ENCODE results near the gene MAL.

The MAL gene

DNA sequence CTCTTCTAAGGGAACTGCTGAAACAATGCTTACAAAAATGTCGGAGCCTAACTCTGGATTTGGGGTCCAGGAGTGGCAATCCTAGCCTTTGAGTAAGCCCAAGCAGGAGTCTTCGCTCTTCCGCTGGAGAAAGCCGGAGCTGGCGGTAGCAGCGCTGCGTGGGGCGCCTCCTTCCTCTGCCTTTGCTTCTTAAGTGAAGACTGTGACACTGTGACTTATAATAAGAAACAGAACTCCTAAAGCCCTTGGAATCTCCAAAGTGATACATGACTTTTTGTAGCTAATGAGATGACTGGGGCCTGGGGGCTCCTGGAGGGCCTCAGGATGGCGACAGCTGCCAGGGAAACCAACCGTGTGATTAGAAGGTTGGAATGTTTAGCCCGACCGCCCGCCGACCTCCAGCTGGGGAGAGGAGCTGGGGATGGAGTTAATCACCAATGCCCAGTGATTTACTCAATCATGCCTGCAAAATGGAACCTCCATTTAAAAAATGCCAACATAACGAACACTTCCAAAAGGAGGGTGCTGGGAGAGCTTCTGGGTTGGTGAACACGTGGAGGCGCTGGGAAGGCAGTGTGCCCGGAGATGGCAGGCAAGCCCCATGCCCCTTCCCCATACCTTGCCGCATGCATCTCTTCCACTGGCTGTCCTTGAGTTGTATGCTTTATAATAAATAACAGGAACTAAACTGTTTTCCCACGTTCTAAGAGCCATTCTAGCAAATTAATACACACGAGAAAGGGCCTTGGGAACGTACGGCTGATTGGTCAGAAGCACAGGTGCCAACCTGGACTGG, 29.0 kb upstream of the MAL start:
- no peak for DNase-seq

GRCh38 chr2:94997981-94998930, 27.3 kb upstream of the MAL start:
- no peak for DNase-seq

- no peak for DNase-seq
Measured at GRCh38 chr2:94999431-94999883, 26.1 kb upstream of the MAL start.

GRCh38 chr2:95001051-95001562, 24.4 kb upstream of the MAL start:
- no peak for DNase-seq

DNA sequence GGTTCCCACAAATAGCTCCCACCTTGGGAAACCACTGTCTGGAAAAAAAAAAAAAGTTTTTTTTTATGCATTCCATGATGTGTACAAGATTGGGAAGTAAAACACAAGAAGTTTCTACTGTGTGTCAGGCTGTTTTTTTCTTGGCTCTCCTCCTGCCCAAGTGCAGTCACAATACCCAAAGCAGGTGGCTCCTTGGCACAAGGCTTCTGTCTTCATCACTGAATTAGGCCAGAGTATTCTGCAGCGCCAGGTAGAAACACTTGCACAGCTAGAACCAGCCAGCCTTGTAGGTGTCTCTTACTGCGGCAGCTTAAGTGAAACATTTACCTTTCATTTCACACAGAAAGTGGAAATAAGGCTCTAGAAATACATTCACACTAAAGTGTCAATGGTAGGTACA, 23.8 kb upstream of the MAL start:
- no peak for DNase-seq

DNA sequence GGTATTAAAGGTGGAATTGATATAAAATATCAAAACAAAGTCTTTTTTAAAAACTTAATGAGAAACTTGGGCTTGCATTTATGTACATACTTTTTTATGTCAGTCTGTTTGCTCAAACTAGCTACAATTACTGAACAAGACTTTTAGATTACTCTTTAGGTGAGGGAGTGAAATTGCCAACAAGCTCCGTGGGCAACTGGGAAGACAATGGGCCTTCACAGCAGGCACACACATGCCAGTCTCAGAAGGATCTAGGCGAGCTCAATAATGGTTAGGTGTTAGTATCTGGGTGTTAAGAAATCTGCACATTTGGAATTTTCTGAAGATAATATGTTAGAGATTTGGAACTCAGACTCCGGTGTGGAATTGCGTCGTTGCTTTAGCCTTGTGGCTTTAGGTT, 23.0 kb upstream of the MAL start:
- no peak for DNase-seq

DNA sequence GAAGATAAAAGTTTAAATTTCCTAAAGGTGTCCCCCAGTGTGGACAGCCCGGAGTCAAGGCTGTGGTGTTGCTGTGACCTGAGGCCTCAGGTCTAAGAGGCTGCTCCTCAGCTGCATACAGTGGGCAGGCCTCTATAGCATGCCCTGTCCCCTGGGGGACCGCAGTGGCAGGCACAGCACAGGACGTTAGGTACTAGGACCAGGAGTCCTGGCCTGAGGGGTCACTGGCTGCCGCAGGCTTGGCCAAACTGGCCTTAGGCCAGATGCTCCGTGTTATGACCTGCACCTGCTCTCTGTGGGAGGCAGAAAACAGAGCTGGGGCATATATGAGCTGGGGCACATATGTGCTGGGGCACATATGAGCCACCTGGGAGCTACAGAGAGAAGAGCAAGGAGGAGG, 21.2 kb upstream of the MAL start:
- no peak for DNase-seq

- no peak for DNase-seq
Measured at GRCh38 chr2:95004711-95005110, 20.8 kb upstream of the MAL start.

DNA sequence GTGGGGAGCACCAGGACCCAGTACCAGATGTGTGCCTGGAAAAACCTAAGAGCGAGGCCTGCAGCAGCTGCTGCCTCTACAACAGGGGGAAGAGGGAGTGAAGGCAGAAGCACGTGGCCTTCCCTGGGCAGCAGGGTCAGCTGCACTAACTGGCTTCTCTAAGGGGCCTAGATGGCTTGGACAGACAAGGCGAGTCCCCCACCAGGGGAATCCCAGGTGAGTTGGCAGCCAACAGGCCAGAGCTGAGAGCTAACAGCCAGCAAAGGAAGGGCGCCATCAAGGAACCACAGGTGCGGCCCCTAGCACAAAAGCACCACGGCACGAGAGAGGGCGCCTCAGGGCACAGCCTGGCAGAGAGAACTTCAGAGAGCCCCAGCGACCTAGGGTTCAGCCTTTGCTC, 19.8 kb upstream of the MAL start:
- no peak for DNase-seq

DNA sequence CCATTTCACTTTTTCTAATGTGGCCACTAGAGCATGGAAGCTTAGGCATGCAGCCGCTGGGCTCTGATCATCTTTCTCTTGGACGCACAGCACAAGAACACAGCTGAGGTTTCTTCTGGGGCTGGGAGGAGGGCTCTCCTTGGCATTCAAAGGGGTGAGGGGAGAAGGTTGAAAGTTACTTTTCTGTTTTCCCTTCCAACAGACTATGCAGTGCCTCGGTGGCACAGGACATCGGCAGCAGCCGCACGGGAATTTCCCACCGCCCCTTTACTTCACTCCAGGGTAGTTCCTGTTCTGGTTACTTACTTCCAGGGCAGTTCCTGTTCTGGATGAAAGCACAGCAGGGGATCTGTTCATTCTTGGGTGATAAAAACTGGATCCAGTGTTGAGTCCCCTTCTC, 18.9 kb upstream of the MAL start:
- no peak for DNase-seq

DNA sequence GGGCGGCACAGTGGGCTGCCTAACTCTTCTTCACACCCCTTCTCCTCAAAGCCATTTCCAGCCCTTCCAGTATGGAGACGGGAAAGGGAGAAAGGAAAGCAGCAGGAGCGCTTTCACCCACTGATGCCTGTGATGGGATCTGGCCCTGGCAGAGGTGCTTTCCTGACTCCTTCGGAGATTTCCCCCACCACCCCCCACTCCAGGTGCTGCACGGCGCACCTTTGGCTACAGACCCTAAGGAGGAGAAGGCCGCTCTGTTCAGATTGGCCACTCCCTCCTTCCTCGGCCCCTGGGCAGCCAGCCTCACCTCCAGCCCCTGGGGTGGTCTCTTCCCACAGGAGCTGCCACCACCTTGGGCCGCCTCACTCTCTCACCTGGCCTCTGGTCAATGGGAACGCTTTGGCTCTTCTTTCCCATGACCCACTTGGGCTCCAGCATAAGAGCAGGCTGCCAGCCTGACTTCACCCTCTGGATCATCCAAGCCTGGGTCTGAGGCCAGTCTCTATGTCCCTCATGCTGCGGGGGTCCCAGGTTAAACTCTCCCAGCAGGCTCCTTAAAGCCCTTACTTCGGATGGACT, 18.4 kb upstream of the MAL start:
- no peak for DNase-seq

DNA sequence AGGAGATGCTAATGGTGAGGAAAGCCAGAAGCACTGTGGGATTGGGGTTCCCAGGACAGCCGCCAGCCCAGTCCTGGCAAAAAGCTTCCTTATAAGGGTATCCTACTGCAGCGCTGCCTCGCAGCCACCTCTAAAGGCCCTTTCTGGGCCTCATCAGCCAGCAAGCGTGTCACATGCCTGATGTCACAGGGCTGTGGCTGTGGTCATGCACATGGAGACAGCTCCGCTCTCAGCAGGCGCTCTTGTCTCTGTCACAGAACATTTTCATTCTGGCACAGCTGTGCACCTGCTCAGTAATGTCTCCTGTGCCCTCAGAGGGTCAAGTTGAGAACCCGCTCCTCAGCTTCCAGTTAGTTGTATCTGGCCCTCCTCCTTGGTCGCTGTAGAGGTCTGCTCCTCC, 17.7 kb upstream of the MAL start:
- no peak for DNase-seq

GRCh38 chr2:95008306-95008705, 17.2 kb upstream of the MAL start:
- no peak for DNase-seq

- DNase-seq: no peak
Measured at GRCh38 chr2:95008996-95009395, 16.5 kb upstream of the MAL start.

DNA sequence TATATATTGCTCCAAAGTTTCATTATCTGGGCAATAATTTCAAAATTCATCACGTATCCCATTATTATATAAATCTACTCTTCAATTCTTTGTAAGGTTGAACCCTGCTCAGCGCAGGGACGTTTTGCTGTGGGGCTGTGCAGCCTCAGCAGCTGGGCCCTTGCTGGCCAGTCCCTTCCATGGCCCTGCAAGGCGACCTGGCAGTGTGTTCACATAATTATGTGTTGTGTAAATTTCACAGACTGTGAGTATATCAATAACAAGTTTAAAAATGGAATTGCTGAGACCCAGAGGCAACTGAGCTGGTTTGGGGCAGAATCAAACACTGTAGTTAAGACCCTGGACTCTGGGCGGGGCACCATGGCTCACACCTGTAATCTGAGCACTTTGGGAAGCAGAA, 16.1 kb upstream of the MAL start:
- no peak for DNase-seq

DNA sequence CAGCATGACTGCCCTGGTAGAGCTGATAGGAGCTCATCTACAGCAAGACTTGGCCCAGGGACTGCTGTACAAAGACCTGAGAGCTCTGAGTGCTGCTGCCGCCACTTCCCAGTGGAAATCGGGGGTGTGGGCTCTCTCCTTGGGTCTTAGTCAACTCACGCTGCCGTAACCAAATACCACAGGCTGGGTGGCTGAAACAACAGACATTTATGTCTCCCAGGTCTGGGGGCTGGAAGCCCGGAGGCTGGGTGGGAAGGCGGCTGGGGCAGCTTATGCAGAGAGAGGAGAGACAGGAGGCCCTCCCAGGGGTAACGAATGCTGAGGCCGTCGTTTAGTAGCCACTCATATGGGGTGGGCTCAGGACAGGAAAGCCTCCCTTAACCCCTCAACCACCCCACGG, 15.4 kb upstream of the MAL start:
- DNase-seq: no peak

GRCh38 chr2:95010718-95011117, 14.8 kb upstream of the MAL start:
- DNase-seq: no peak

DNA sequence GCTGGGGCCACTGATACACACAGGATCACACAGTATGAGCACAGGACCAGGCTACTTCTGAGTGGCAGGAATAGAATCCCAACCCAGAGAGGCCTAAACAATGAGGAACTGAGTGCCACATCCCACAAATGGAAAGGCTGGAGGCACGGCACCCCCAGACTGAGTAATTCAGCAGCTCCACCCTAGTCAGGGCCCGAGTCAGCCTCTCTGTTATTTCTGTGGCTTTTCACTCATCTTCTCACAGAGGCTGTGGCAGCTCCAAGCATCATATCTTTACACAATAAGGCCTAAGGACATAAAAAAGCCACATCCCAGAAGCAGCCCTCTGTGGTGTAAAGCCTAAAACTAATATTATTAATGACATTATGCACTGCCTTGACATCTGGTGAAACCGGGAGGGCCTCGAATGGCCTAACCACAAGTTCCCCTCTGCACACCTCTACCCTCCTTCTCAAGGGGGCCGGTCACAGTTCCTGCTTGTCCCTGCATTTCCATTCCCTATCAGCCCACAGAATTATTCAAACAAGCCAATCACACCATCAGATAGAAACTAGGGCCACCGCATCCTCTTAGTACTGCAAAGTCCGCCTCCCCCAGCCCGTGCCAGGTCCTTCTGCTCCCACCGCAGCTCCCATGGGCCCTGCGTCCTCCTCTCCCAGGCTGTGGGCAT, 12.5 kb upstream of the MAL start:
- DNase-seq: no peak

- DNase-seq: no peak
Measured at GRCh38 chr2:95013726-95014125, 11.8 kb upstream of the MAL start.

DNA sequence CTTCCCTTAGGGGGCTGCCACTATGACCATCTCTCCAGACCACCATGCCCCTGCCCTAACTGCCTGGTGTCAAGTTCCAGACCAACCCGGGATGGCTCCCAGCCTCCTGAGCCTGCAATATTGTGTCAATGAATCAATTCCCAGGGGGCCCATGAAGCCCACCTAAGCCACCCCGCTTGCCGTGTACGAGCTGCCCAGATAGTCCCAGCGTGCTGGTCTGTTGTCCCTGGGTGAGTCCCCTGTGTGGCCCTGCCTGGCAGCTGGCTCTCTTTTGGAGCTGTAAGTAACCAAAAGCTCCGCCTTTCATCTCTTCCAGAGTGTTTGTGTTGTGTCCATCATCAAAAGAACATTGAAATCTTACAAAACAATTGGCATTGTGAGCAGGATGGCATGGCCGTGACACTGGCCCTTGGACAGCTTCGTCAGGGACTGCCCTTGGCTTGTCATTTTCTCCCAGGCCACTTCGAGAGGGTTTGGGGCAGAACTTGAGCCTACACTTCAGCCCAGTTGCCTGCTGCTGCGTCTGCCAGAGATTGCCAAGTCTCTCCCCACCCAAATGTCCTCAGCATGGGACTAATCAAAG, 11.3 kb upstream of the MAL start:
- DNase-seq: no peak

GRCh38 chr2:95015261-95015912, 10.1 kb upstream of the MAL start:
- DNase-seq: no peak

- no peak for DNase-seq
Measured at GRCh38 chr2:95016616-95017015, 8.9 kb upstream of the MAL start.

Data from T1000 (cell line).